Smooth muscle cell (in vitro differentiated cells): Measurements from ENCODE around the gene PRICKLE2. TPM values are rescaled to one million over a fixed set of nuclear protein-coding genes. Genes with fewer than 3 reads are reported as not detected.

ENCODE experiments used
- DNase-seq: peaks from one replicate; lab custom pipeline; 2025; ENCODE audit not compliant: unreplicated experiment; lab: John Stamatoyannopoulos, UW
- H2AFZ ChIP-seq: fragments of 200-600 bp; sonication (generic); 2 replicates; pipeline ENCODE4 v1.6.0; 2016; ENCODE audit warnings: antibody characterized with exemption, low read depth, mild to moderate bottlenecking
- H3F3A ChIP-seq: fragments of 200-600 bp; sonication (generic); 2 replicates; pipeline ENCODE4 v1.6.0; 2017; ENCODE audit warnings: antibody characterized with exemption, low read depth
- H3K27ac ChIP-seq: fragments of 200-600 bp; sonication (generic); 2 replicates; pipeline ENCODE4 v1.5.1; 2016; ENCODE audit warnings: low read depth, mild to moderate bottlenecking
- H3K27me3 ChIP-seq: fragments of 200-600 bp; sonication (generic); 2 replicates; pipeline ENCODE4 v1.6.1; 2016; ENCODE audit warnings: low read depth, mild to moderate bottlenecking
- H3K36me3 ChIP-seq: fragments of 200-600 bp; sonication (generic); 2 replicates; pipeline ENCODE4 v1.5.1; 2016; ENCODE audit warnings: low read depth
- H3K4me1 ChIP-seq: fragments of 200-600 bp; sonication (generic); 2 replicates; pipeline ENCODE4 v1.5.1; 2016; ENCODE audit warnings: low read depth
- H3K4me2 ChIP-seq: fragments of 200-600 bp; sonication (generic); 2 replicates; pipeline ENCODE4 v1.6.0; 2016; ENCODE audit warnings: mild to moderate bottlenecking
- H3K4me3 ChIP-seq: fragments of 200-600 bp; sonication (generic); 2 replicates; pipeline ENCODE4 v1.5.1; 2016; ENCODE audit warnings: mild to moderate bottlenecking
- H3K79me2 ChIP-seq: fragments of 200-600 bp; sonication (generic); 2 replicates; pipeline ENCODE4 v1.6.0; 2016; ENCODE audit warnings: low read depth, mild to moderate bottlenecking
- H3K9ac ChIP-seq: fragments of 200-600 bp; sonication (generic); 2 replicates; pipeline ENCODE4 v1.6.0; 2016; ENCODE audit warnings: low read depth
- H3K9me3 ChIP-seq: fragments of 200-600 bp; sonication (generic); replicated peaks from 2 replicates; pipeline ENCODE4 v1.5.1; 2016; ENCODE audit warnings: low read depth
- H4K20me1 ChIP-seq: fragments of 200-600 bp; sonication (generic); 2 replicates; pipeline ENCODE4 v1.6.0; 2016; ENCODE audit warnings: low read depth
- CTCF ChIP-seq: fragments of 200-600 bp; sonication (generic); IDR thresholded peaks from 2 replicates; pipeline ENCODE4 v1.5.1; 2017; ENCODE audit warnings: borderline replicate concordance, mild to moderate bottlenecking, antibody characterized with exemption; ENCODE audit not compliant: insufficient read depth, poor library complexity, severe bottlenecking
- WGBS: methylation state at CpG from one replicate; pipeline ENCODE4 v1.1.7; 2016; ENCODE audit warnings: low lambda C conversion rate; 5-methylcytosine and 5-hydroxymethylcytosine counted together
- polyA plus RNA-seq: library from polyadenylated mRNA; unstranded; fragments of >200 nt; fragmentation: Nextera tagmentation; extraction: Ambion mirVana; gene quantifications from 2 replicates; pipeline ENCODE4 v1.2.1, GENCODE V29; 2016
- total RNA-seq: library from RNA; depleted of rRNA; stranded (reverse); fragments of >200 nt; gene quantifications from 2 replicates; pipeline ENCODE4 v1.2.3, GENCODE V29; 2014

PRICKLE2 gene
- total and polyA plus RNA-seq, 2 experiments from 2014 or later: 7.8 to 49.9 TPM

GRCh38 chr3:64059484-64060175, 165.6 kb downstream of the PRICKLE2 start:
- Histone ChIP-seq H2AFZ (no peak overlapping the region), H3K4me2 (no peak overlapping the region), H3K27me3 (no peaks in the 10 kb centered on the region), H3K4me3 (no peak overlapping the region), H3K9ac (no peak overlapping the region), H3K4me1 (peaks cover 16% of the 10 kb centered on the region), H4K20me1 (no peaks in the 10 kb centered on the region), H3F3A (no peaks in the 10 kb centered on the region), H3K36me3 (no peaks in the 10 kb centered on the region), H3K79me2 (no peaks in the 10 kb centered on the region), H3K27ac (no peak overlapping the region), H3K9me3 (no peaks in the 10 kb centered on the region)
- TF ChIP-seq CTCF: no peak
- DNase-seq: no peak
- 89% methylated on average over 3 of the region's 3 CpGs for WGBS

- TF ChIP-seq CTCF: no peak
- H3K27me3 ChIP-seq: no peaks in the 10 kb centered on the region
- no peaks in the 10 kb centered on the region for H3F3A ChIP-seq
- peaks cover 19% of the 10 kb centered on the region for H3K4me1 ChIP-seq
- no peak overlapping the region for H3K4me3 ChIP-seq
- H3K27ac ChIP-seq: no peak overlapping the region
- 91% methylated on average over 4 of the region's 4 CpGs for WGBS
- no peak for DNase-seq
- H3K36me3 ChIP-seq: no peaks in the 10 kb centered on the region
- no peaks in the 10 kb centered on the region for H3K79me2 ChIP-seq
- no peak overlapping the region for H2AFZ ChIP-seq
- H3K9ac ChIP-seq: no peak overlapping the region
- no peaks in the 10 kb centered on the region for H3K9me3 ChIP-seq
- no peaks in the 10 kb centered on the region for H4K20me1 ChIP-seq
- H3K4me2 ChIP-seq: no peak overlapping the region
Measured at GRCh38 chr3:64058566-64058965, 166.7 kb downstream of the PRICKLE2 start.

- Histone ChIP-seq H3K4me3 (no peak overlapping the region), H3K9ac (no peak overlapping the region), H3K4me2 (no peak overlapping the region), H3K36me3 (no peaks in the 10 kb centered on the region), H3K27me3 (no peaks in the 10 kb centered on the region), H4K20me1 (no peaks in the 10 kb centered on the region), H3K4me1 (peaks cover 16% of the 10 kb centered on the region), H3K27ac (peak overlapping the region; percentile 17), H3K79me2 (no peaks in the 10 kb centered on the region), H3F3A (no peaks in the 10 kb centered on the region), H2AFZ (no peak overlapping the region), H3K9me3 (no peaks in the 10 kb centered on the region)
- 97% methylated on average over 4 of the region's 4 CpGs for WGBS
- no peak for TF ChIP-seq CTCF
- DNase-seq: no peak
Measured at GRCh38 chr3:64057231-64057630, 168.0 kb downstream of the PRICKLE2 start.

GRCh38 chr3:64056606-64057180, 168.6 kb downstream of the PRICKLE2 start:
- H3K27me3 ChIP-seq: no peaks in the 10 kb centered on the region
- 49% methylated on average over 3 of the region's 3 CpGs for WGBS

More at GRCh38 chr3:64056606-64057180, 168.6 kb downstream of the PRICKLE2 start:
- H3K4me3 ChIP-seq: no peak overlapping the region
- no peaks in the 10 kb centered on the region for H3K79me2 ChIP-seq
- no peaks in the 10 kb centered on the region for H3F3A ChIP-seq
- H2AFZ ChIP-seq: no peak overlapping the region
- peak overlapping the region; percentile 17 for H3K27ac ChIP-seq
- peaks cover 11% of the 10 kb centered on the region for H3K4me1 ChIP-seq
- DNase-seq: no peak
- H4K20me1 ChIP-seq: no peaks in the 10 kb centered on the region
- H3K4me2 ChIP-seq: no peak overlapping the region
- H3K9ac ChIP-seq: no peak overlapping the region
- H3K9me3 ChIP-seq: no peaks in the 10 kb centered on the region
- H3K36me3 ChIP-seq: no peaks in the 10 kb centered on the region
- TF ChIP-seq CTCF: no peak
